Measurements from ENCODE around the gene NOP9.
A peak's percentile ranks its signal among the peaks of the same experiment; 100 is the strongest.

NOP9 gene

GRCh38 chr14:24284501-24285035 is 15.1 kb upstream of the NOP9 start:
- no peak for DNase-seq

DNA sequence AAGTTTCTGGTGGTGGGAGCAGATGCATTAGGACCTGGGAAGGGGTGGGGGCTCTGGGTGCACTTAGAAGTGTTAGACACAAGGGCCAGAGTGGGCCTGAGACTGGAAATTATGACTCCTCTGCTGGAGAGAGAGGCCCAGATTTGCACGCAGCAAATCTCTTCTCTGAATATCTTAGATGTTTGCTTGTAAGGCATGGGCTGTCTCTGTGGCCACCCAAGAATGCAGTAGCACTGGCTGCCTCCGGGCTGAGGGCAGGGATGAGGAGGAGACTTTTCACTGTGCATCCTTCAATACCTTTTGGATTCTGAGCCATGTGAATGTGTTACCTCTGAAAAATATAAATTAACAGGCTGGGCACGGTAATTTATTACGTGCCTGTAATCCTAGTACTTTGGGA is 14.3 kb upstream of the NOP9 start:
- no peak for DNase-seq

- no peak for DNase-seq
These were observed 12.7 kb upstream of the NOP9 start for GRCh38 chr14:24286996-24287395.

GRCh38 chr14:24289649-24290280 is 9.9 kb upstream of the NOP9 start:
- DNase-seq, result no peak

- no peak for DNase-seq
These were observed 8.9 kb upstream of the NOP9 start for GRCh38 chr14:24290746-24291145.

GRCh38 chr14:24291446-24292117 is 8.1 kb upstream of the NOP9 start:
- no peak for DNase-seq

- no peak for DNase-seq
These were observed 7.4 kb upstream of the NOP9 start for GRCh38 chr14:24292118-24292807.

DNA sequence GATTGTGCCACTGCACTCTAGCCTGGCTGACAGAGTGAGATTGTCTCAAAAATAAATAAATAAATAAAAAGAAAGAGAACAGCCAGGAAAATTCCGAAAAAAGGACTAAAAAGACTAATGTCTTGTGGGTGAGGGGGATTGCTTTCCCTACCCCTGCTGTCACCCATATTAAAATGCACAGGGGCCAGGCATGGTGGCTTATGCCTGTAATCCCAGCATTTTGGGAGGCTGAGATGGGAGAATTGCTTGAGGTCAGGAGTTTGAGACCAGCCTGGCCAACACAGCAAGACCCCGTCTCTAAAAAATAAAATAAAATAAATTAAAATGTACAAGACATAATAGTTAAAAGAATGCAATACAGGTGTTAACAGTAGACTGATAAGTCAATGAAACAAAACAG is 6.1 kb upstream of the NOP9 start:
- no peak for DNase-seq

- DNase-seq, result peak; percentile 94
These were observed 3.1 kb upstream of the NOP9 start for GRCh38 chr14:24296341-24297157.

- peak; percentile 25 for DNase-seq
These were observed 2.3 kb upstream of the NOP9 start for GRCh38 chr14:24297190-24297964.

GRCh38 chr14:24298892-24299254 is 777 bp upstream of the NOP9 start:
- peak; percentile 44 for DNase-seq

GRCh38 chr14:24300326-24300980 is 803 bp downstream of the NOP9 start:
- DNase-seq, result no peak

GRCh38 chr14:24304019-24304387 is 4.4 kb downstream of the NOP9 start:
- DNase-seq, result no peak

DNA sequence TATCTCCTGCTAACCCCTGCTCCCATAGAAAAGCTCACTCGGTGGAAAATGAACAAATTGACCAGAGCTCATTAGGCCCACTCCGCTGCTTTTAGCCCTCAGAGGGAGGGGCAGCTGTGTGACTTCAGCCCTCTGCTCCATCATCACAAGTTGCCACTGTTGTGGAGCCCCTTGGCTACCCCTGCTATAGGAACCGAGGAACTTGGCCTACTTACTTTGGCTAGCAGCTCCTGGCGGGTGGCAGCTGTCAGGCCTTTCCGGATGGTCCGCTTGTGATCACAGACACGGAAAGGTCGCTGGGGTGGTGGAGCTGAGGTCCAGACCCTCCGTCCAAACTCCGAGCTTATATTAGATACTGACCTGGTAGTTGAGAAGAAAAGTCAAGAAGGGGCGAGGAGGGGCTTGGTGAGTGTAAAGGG is 7.5 kb downstream of the NOP9 start:
- DNase-seq, result no peak

DNA sequence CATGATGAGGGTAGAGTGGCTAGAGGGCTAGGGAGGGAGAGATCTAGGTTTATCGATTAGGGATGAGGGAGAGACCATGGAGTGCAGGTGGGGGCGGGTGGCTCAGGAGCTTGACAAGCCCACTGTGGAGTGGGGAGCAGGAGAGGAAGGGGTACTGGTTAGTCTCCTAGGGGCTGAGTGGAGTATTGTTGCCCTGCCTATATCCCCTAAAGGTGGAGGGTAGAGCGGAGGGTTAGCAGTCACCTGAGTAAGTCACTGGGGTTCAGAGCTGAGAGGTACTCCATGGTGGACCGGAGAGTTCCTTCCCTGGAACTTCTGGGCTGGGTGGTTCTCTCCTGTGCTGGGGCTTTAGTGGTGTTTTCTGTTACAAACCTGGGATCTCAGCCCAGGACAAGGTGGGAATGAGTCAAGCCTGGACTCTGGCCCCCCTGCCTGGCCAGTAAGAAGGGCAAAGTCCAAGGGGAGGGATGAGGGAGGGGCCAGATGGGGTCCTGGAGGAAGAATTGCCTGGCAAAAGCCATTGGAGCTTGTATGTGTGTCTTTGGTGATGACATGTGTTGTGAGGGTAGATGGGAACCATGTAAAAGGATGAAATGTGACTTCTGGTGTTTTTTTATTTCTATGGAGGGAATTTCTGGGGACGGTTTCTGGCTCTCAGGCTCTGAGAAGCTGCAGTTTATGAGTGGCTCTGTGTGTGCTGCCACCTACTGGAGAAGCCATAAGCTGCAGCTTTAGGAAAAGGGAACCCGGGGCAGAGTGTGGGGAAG is 8.1 kb downstream of the NOP9 start, which contains the start of gene CIDEB:
CIDEB (minus strand) TSS at position 403 of the 767 bp plus-strand sequence; CDS start at position 284, 119 bp downstream.
- peak; percentile 52 for DNase-seq

DNA sequence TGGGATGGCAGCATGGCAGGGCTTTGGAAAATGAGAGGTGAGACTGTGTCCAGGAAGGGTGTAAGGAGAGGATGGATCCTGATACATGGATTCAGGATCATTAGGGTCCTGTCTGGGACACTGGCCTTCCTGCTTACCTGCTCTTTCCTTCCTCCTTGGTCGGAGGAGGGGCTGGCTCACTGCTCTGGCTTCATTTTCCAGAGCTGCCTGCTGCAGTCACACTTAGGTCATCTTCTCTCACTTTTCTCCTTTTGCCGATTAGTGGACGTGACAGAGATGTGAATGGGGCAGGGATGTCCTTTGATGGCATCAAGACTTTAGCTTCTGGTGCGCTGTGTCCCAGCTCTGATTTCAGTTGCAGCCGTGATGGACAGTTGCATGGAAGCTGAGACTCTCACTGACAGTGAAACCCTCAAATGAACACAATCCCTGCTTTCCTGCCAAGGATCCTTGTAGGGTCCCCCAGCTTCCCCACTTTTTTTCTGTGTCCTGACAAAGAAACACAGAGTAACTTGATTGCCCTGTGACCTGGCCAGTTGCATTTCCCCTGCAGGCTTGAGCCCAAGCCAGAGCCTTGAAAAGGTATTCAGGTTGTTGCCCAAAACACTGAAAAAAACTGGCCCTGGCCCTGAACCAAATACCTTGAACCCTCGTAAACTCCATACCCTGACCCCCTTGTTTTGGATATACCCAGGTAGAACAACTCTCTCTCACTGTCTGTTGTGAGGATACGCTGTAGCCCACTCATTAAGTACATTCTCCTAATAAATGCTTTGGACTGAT is 8.9 kb downstream of the NOP9 start:
- no peak for DNase-seq

- no peak for DNase-seq
These were observed 10.1 kb downstream of the NOP9 start, which contains the start of gene LTB4R2 for GRCh38 chr14:24309538-24310264. Gene LTB4R2 (plus strand): TSS chr14:24310140. CDS start chr14:24310665, 525 bp downstream.

DNA sequence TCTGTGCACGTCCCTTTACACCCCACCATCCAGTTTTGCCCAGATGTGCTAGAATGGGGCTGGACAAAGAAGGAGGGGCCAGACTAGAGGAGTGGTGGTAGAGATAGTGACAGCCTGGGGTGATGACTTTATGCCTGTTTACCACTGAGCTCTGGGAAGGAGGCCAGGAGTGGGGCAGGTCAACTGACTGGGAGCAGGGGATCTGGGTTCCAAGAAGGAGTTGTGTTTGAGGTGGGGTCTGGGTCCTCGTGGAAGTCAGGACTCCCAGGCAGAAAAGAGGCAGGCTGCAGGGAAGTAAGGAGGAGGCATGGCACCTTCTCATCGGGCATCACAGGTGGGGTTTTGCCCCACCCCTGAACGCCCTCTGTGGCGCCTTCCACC is 10.6 kb downstream of the NOP9 start:
- no peak for DNase-seq

Data from fibroblast of upper back skin (primary cell).